ENCODE results near the gene STOX2.

The STOX2 gene

GRCh38 chr4:184062769-184063168, 157.7 kb downstream of the STOX2 start:
- no peaks in the 10 kb centered on the region for H3K4me1 ChIP-seq (ENCODE audit: control insufficient read depth, low read length)
- H3K9me2 ChIP-seq (replicated peaks; ENCODE audit: control insufficient read depth, low read length): no peaks in the 10 kb centered on the region
- no peaks in the 10 kb centered on the region for H3F3A ChIP-seq (ENCODE audit: control insufficient read depth, insufficient read depth)
- H3K4me3 ChIP-seq (ENCODE audit: low read length): no peak overlapping the region
- no peak overlapping the region for H3K27ac ChIP-seq (ENCODE audit: low read depth, low read length)
- H3K9me3 ChIP-seq (ENCODE audit: control insufficient read depth, insufficient read depth, low read length): no peaks in the 10 kb centered on the region
- H3K4me2 ChIP-seq (ENCODE audit: low read length): no peak overlapping the region
- no peaks in the 10 kb centered on the region for H3K79me2 ChIP-seq (ENCODE audit: control insufficient read depth, low read length)
- H3K36me3 ChIP-seq (ENCODE audit: control insufficient read depth, low read length): no peaks in the 10 kb centered on the region
- TF ChIP-seq CTCF (IDR thresholded peaks at IDR 0.05; ENCODE audit: low read depth, low read length, poor library complexity, severe bottlenecking) (no peak), EZH2phosphoT487 (IDR thresholded peaks at IDR 0.05; ENCODE audit: borderline replicate concordance, low read length) (no peak)
- no peaks in the 10 kb centered on the region for H4K20me1 ChIP-seq (ENCODE audit: control insufficient read depth, insufficient read depth, low read depth, low read length)
- no peaks in the 10 kb centered on the region for H3K27me3 ChIP-seq (ENCODE audit: control insufficient read depth, low read length)

GRCh38 chr4:184064877-184065276, 159.8 kb downstream of the STOX2 start:
- Histone ChIP-seq H3K79me2 (ENCODE audit: control insufficient read depth, low read length) (no peaks in the 10 kb centered on the region), H3K36me3 (ENCODE audit: control insufficient read depth, low read length) (no peaks in the 10 kb centered on the region), H3K4me3 (ENCODE audit: low read length) (no peak overlapping the region), H3K4me2 (ENCODE audit: low read length) (no peak overlapping the region), H3F3A (ENCODE audit: control insufficient read depth, insufficient read depth) (no peaks in the 10 kb centered on the region), H3K27ac (ENCODE audit: low read depth, low read length) (no peak overlapping the region), H3K27me3 (ENCODE audit: control insufficient read depth, low read length) (no peaks in the 10 kb centered on the region), H4K20me1 (ENCODE audit: control insufficient read depth, insufficient read depth, low read depth, low read length) (no peaks in the 10 kb centered on the region), H3K4me1 (ENCODE audit: control insufficient read depth, low read length) (no peaks in the 10 kb centered on the region), H3K9me2 (replicated peaks; ENCODE audit: control insufficient read depth, low read length) (no peaks in the 10 kb centered on the region), H3K9me3 (ENCODE audit: control insufficient read depth, insufficient read depth, low read length) (no peaks in the 10 kb centered on the region)
- TF ChIP-seq CTCF (IDR thresholded peaks at IDR 0.05; ENCODE audit: low read depth, low read length, poor library complexity, severe bottlenecking) (no peak), EZH2phosphoT487 (IDR thresholded peaks at IDR 0.05; ENCODE audit: borderline replicate concordance, low read length) (no peak)

GRCh38 chr4:184066584-184067300, 161.6 kb downstream of the STOX2 start:
- Histone ChIP-seq H3K36me3 (ENCODE audit: control insufficient read depth, low read length) (no peaks in the 10 kb centered on the region), H3F3A (ENCODE audit: control insufficient read depth, insufficient read depth) (no peaks in the 10 kb centered on the region), H3K79me2 (ENCODE audit: control insufficient read depth, low read length) (no peaks in the 10 kb centered on the region), H3K27ac (ENCODE audit: low read depth, low read length) (no peak overlapping the region), H3K4me3 (ENCODE audit: low read length) (no peak overlapping the region), H4K20me1 (ENCODE audit: control insufficient read depth, insufficient read depth, low read depth, low read length) (no peaks in the 10 kb centered on the region), H3K9me3 (ENCODE audit: control insufficient read depth, insufficient read depth, low read length) (no peaks in the 10 kb centered on the region), H3K9me2 (replicated peaks; ENCODE audit: control insufficient read depth, low read length) (no peaks in the 10 kb centered on the region), H3K27me3 (ENCODE audit: control insufficient read depth, low read length) (no peaks in the 10 kb centered on the region), H3K4me1 (ENCODE audit: control insufficient read depth, low read length) (no peaks in the 10 kb centered on the region), H3K4me2 (ENCODE audit: low read length) (no peak overlapping the region)
- TF ChIP-seq CTCF (IDR thresholded peaks at IDR 0.05; ENCODE audit: low read depth, low read length, poor library complexity, severe bottlenecking): no peak
- no peak for TF ChIP-seq EZH2phosphoT487 (IDR thresholded peaks at IDR 0.05; ENCODE audit: borderline replicate concordance, low read length)

All from DOHH2 (cell line).